ENCODE data around the gene AMZ1.

DNA sequence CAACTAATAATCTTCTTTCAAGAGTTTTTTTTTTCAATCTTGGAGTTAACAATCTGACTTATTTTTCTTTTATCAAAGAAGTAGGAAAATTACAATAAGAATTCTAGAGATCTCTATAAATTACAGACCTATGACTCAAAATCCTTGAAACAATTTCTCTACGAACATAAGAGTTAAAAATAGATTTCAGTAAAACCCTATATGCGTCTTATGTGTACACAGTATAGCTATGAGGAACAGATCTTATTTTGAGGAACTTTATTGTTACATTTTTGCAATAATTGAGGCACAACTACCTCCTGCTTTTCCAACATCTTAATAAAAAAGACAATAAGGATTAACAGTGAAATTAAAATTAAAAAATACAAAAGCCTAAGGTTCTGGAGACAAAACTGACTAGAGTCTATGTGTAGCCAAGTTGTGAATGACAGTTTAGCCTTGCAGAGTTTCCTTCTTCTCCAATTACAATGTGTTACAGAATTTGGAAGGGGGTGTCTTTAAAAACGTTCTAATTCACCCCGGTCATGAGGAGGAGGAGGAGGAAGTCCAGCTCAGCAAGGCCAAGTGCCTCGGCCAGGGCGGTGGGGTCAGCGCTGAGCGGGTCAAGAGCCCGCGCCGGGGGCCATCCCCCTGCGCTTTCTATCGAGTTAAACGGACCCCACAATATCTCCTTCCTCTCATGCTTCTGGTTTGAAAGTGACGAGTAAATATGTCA is 40.5 kb downstream of the AMZ1 start:
- TF ChIP-seq EZH2 (IDR thresholded peaks at IDR 0.05; ENCODE audit: borderline replicate concordance, low read depth, low read length, severe bottlenecking): no peak
- no peak for TF ChIP-seq CTCF (IDR thresholded peaks at IDR 0.05; ENCODE audit: borderline replicate concordance, extremely low read depth, low read length, poor library complexity, severe bottlenecking)
